Measurements from ENCODE around the gene IL4R. TPM values are rescaled to one million over a fixed set of nuclear protein-coding genes. Genes with fewer than 3 reads are reported as not detected.

The IL4R gene
- polyA plus RNA-seq, 1 donor from 2014 or later, result 0.07 TPM

DNA sequence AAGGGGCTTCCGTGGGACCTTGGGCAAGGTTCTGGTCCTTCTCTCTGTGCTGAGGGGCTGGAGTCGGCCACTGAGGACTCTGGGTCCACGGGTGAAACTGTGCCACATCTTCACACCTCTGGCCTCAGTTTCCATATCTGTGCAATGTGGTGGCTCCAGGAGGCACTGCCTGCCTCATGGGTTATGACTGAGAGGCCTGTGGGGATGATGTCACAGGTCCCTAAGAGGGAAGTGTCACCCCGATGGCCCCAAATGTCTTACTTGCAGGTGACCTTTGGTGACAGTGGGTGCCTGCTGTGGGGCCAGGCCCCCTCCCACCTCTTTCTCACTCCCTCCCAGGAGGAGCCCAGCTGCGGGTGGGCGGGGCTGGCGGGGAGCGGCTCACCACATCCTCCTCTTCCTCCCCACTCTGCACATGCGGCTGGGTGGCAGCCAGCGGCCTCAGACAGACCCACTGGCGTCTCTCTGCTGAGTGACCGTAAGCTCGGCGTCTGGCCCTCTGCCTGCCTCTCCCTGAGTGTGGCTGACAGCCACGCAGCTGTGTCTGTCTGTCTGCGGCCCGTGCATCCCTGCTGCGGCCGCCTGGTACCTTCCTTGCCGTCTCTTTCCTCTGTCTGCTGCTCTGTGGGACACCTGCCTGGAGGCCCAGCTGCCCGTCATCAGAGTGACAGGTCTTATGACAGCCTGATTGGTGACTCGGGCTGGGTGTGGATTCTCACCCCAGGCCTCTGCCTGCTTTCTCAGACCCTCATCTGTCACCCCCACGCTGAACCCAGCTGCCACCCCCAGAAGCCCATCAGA, 88.2 kb downstream of the IL4R start, which contains the start of gene IL21R:
Gene IL21R (plus strand): TSS at position 407 of the 801 bp plus-strand sequence. CDS start 27,898 bp downstream, outside the sequence.
- no peak within 1 kb of the TSS for H3K4me2 ChIP-seq (ENCODE audit: low read length)
- H3K9me2 ChIP-seq (ENCODE audit: insufficient read depth, low read length), result no peaks in the 10 kb centered on the region
- H3K79me2 ChIP-seq (replicated peaks; ENCODE audit: insufficient read depth, low read length), result no peaks in the 10 kb centered on the region
- H3K36me3 ChIP-seq (ENCODE audit: insufficient read depth, low read length), result no peaks in the 10 kb centered on the region
- H4K20me1 ChIP-seq (ENCODE audit: insufficient read depth), result no peaks in the 10 kb centered on the region
- no peaks in the 10 kb centered on the region for H3K27me3 ChIP-seq (ENCODE audit: insufficient read depth, low read depth, low read length)
- no peaks in the 10 kb centered on the region for H3F3A ChIP-seq (ENCODE audit: insufficient read depth, low read length, poor library complexity, severe bottlenecking)
- H3K4me3 ChIP-seq (ENCODE audit: low read length), result no peak within 1 kb of the TSS
- peak within 1 kb of the TSS; percentile 24 for H3K9ac ChIP-seq (ENCODE audit: low read length)
- no peak for TF ChIP-seq RAD21 (conservative IDR thresholded peaks at IDR 0.05)
- TF ChIP-seq CTCF (IDR thresholded peaks at IDR 0.05; ENCODE audit: poor library complexity, severe bottlenecking), result no peak
- TF ChIP-seq, protein P1, sequence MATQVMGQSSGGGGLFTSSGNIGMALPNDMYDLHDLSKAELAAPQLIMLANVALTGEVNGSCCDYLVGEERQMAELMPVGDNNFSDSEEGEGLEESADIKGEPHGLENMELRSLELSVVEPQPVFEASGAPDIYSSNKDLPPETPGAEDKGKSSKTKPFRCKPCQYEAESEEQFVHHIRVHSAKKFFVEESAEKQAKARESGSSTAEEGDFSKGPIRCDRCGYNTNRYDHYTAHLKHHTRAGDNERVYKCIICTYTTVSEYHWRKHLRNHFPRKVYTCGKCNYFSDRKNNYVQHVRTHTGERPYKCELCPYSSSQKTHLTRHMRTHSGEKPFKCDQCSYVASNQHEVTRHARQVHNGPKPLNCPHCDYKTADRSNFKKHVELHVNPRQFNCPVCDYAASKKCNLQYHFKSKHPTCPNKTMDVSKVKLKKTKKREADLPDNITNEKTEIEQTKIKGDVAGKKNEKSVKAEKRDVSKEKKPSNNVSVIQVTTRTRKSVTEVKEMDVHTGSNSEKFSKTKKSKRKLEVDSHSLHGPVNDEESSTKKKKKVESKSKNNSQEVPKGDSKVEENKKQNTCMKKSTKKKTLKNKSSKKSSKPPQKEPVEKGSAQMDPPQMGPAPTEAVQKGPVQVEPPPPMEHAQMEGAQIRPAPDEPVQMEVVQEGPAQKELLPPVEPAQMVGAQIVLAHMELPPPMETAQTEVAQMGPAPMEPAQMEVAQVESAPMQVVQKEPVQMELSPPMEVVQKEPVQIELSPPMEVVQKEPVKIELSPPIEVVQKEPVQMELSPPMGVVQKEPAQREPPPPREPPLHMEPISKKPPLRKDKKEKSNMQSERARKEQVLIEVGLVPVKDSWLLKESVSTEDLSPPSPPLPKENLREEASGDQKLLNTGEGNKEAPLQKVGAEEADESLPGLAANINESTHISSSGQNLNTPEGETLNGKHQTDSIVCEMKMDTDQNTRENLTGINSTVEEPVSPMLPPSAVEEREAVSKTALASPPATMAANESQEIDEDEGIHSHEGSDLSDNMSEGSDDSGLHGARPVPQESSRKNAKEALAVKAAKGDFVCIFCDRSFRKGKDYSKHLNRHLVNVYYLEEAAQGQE (IDR thresholded peaks at IDR 0.05; ENCODE audit: borderline replicate concordance), result no peak
- no peak for TF ChIP-seq EP300 (conservative IDR thresholded peaks at IDR 0.05; ENCODE audit: poor library complexity, severe bottlenecking)
- TF ChIP-seq TAF1 (IDR thresholded peaks at IDR 0.05; ENCODE audit: low read depth), result no peak
- no peak for TF ChIP-seq EZH2 (IDR thresholded peaks at IDR 0.05; ENCODE audit: borderline replicate concordance, insufficient read depth, low read length, poor library complexity, severe bottlenecking)
- no peak for TF ChIP-seq SMC3 (conservative IDR thresholded peaks at IDR 0.05; ENCODE audit: poor library complexity)
- TF ChIP-seq MXI1 (conservative IDR thresholded peaks at IDR 0.05; ENCODE audit: poor library complexity, severe bottlenecking), result no peak
- no peak for TF ChIP-seq POLR2AphosphoS5 (IDR thresholded peaks at IDR 0.05)
- H3K9me3 ChIP-seq (ENCODE audit: low read length), result no peaks in the 10 kb centered on the region
- no peak within 1 kb of the TSS for H2AFZ ChIP-seq (ENCODE audit: low read depth, low read length)
- no peak within 1 kb of the TSS for H3K27ac ChIP-seq (ENCODE audit: low read length)

DNA sequence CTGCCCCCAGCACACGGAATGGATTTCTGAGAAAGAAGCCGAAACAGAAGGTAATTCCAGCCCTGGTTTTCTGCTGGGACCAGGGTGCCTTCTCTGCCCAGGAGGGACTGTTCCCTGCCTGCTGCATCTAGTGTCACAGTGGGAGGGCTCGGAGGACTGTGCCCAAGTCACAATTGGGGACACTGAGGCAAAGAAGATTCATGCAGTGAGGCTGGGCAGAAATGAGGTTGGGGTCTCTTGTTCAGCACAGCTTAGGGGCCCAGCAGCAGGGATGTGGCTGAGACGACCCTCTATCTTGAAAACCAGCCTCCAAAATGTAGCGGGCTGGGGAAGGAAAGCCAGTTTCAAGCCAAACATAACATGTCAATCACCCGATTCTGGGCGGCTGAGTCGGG, 88.8 kb downstream of the IL4R start:
- no peak overlapping the region for H2AFZ ChIP-seq (ENCODE audit: low read depth, low read length)
- no peaks in the 10 kb centered on the region for H3K79me2 ChIP-seq (replicated peaks; ENCODE audit: insufficient read depth, low read length)
- no peak overlapping the region for H3K9ac ChIP-seq (ENCODE audit: low read length)
- H3K9me3 ChIP-seq (ENCODE audit: low read length), result no peaks in the 10 kb centered on the region
- no peak overlapping the region for H3K4me3 ChIP-seq (ENCODE audit: low read length)
- no peaks in the 10 kb centered on the region for H3K27me3 ChIP-seq (ENCODE audit: insufficient read depth, low read depth, low read length)
- no peak overlapping the region for H3K27ac ChIP-seq (ENCODE audit: low read length)
- no peaks in the 10 kb centered on the region for H4K20me1 ChIP-seq (ENCODE audit: insufficient read depth)
- H3K4me2 ChIP-seq (ENCODE audit: low read length), result no peak overlapping the region
- H3K36me3 ChIP-seq (ENCODE audit: insufficient read depth, low read length), result no peaks in the 10 kb centered on the region
- H3K9me2 ChIP-seq (ENCODE audit: insufficient read depth, low read length), result no peaks in the 10 kb centered on the region
- no peaks in the 10 kb centered on the region for H3F3A ChIP-seq (ENCODE audit: insufficient read depth, low read length, poor library complexity, severe bottlenecking)
- TF ChIP-seq CTCF (IDR thresholded peaks at IDR 0.05; ENCODE audit: poor library complexity, severe bottlenecking) (no peak), MXI1 (conservative IDR thresholded peaks at IDR 0.05; ENCODE audit: poor library complexity, severe bottlenecking) (no peak), POLR2AphosphoS5 (IDR thresholded peaks at IDR 0.05) (no peak), RAD21 (conservative IDR thresholded peaks at IDR 0.05) (no peak), SMC3 (conservative IDR thresholded peaks at IDR 0.05; ENCODE audit: poor library complexity) (no peak), TAF1 (IDR thresholded peaks at IDR 0.05; ENCODE audit: low read depth) (no peak), EZH2 (IDR thresholded peaks at IDR 0.05; ENCODE audit: borderline replicate concordance, insufficient read depth, low read length, poor library complexity, severe bottlenecking) (no peak)
